ENCODE data around the gene IGFBPL1.

The IGFBPL1 gene

DNA sequence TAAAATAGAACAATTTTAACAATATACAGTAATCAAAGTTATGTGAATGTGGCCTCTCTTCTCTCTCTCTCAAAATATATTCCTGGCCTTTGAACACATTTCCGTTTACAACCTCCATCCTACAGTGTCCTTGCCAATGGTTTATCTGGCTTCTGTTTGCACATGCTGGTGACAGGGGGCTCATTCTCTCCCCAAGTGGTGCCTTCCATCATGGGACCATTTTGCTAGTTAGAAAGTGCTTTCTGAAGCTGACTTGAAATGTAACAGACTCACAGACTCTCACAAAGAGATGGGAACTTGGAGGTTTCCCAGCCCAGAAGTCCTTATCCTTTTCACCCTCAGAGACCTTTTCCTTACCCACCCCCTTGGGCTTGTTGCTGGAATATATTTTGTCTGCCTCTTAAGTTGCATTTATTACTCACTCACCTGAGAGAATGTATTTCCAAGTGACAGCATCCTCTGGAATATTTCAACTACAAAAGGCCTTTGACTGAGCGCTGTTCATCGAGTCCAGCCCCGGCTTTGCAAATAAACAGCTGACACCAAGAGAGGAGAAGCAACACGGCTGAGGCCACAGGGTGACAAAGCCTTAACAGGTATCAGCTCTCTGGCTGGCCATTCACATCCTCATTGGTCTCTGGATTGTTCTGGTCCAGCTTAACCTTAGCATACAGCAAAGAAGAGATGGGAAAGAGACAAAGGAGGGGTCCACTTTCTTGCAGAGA is 49.2 kb downstream of the IGFBPL1 start:
- H3K4me3 ChIP-seq (ENCODE audit: low read depth, low read length): no peak overlapping the region
- TF ChIP-seq, protein P1, sequence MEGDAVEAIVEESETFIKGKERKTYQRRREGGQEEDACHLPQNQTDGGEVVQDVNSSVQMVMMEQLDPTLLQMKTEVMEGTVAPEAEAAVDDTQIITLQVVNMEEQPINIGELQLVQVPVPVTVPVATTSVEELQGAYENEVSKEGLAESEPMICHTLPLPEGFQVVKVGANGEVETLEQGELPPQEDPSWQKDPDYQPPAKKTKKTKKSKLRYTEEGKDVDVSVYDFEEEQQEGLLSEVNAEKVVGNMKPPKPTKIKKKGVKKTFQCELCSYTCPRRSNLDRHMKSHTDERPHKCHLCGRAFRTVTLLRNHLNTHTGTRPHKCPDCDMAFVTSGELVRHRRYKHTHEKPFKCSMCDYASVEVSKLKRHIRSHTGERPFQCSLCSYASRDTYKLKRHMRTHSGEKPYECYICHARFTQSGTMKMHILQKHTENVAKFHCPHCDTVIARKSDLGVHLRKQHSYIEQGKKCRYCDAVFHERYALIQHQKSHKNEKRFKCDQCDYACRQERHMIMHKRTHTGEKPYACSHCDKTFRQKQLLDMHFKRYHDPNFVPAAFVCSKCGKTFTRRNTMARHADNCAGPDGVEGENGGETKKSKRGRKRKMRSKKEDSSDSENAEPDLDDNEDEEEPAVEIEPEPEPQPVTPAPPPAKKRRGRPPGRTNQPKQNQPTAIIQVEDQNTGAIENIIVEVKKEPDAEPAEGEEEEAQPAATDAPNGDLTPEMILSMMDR (IDR thresholded peaks at IDR 0.05; ENCODE audit: low read depth, low read length): no peak

DNA sequence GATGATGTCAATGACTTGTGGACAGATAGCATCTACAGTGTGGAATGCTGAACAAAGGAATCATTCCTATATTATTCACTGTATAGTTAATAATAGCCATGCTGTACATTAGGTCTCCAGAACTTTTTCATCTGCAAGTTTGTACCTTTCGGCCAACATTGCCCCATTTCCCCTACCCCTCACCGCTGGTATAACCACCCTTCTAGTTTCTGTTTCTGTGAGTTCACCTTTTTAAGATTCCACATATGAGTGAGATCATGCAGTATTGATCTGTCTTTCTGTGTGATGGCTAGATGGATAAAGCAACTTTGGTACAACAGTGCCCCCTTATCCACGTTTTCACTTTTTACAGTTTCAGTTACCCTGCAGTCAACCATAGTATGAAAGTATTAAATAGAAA is 50.6 kb downstream of the IGFBPL1 start:
- no peak overlapping the region for H3K4me3 ChIP-seq (ENCODE audit: low read depth, low read length)
- TF ChIP-seq, protein P1 (IDR thresholded peaks at IDR 0.05; ENCODE audit: low read depth, low read length): no peak

DNA sequence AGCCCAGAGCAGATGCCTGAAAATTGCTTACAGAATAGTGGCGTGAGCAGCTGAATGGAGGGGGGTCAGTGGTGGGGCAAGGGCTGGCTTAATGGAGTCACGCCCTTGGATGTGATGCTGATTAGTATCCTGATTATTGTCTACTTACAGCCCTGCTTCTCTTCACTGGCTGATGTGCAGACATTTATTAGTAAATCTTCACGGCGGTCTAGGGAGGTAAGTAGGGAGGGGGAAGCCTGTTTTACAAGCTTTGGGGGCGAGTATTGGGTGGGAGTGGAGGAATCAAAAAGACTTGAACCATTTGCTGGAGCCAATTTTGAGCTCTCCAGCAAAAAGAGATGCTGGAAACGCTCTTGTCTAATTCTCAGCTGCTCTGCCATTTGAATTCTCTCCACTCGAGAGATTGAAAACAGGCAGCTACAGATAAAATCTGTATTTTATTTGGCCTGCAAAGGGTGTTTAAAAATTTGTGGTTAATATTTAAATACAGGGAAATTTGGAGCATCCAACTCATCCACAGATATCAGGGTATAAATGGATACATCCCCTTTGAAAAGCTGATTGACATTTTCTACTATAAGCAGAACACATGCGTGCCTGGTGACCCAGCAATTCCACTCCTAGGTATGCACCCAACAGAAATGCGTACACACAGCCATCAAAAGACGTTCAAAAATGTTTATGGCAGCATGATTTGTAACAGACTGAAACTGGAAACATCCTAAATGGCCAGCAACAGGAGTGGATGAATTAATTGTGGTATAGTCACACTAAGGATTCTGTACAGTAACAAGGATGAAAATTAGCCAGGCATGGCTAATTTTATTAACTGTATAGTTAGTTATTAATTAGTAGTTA is 51.3 kb downstream of the IGFBPL1 start:
- TF ChIP-seq, protein P1 (IDR thresholded peaks at IDR 0.05; ENCODE audit: low read depth, low read length): no peak

DNA sequence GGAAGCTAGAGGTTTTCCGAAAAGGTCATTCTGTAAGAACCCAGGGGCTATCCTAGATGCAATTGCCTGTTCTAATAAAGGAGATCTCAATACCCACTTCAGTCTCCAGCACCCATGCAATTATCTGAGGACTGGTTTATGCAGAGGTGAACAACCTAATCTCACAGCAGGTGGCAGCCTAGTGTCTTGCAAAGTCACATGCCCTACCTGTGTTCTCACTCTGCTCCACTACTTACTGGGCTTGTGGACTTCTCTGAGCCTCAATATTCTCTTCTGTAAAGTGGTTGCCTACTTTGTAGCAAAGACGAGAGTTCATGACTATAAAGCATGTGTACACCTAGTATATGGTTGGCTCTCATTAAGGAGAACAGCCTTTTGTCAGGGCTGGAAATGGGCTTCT is 52.8 kb downstream of the IGFBPL1 start:
- no peak overlapping the region for H3K4me3 ChIP-seq (ENCODE audit: low read depth, low read length)
- TF ChIP-seq, protein P1 (IDR thresholded peaks at IDR 0.05; ENCODE audit: low read depth, low read length): no peak

More for the DNA sequence above, 51.3 kb downstream of the IGFBPL1 start:
- H3K4me3 ChIP-seq (ENCODE audit: low read depth, low read length): no peak overlapping the region

DNA sequence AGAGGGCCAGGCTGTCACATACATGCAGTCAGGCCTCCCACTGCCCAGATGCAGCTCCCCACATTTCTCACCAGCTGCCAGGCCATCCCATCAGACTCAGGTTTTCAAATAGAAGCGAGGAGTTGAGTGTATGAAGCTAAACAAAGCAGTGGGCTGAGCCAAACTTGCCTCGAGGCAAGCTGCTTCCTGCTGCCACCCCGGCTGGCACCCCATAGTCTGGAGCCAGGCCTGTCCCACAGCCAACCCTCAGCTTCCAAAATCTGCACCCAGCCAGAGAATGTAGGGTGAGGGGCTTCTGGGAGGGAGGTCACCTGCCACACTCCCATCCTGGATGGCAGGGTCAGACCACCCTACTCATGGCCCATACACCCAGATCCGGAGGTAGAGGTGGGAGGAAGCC is 54.1 kb downstream of the IGFBPL1 start:
- H3K4me3 ChIP-seq (ENCODE audit: low read depth, low read length): no peak overlapping the region
- TF ChIP-seq, protein P1 (IDR thresholded peaks at IDR 0.05; ENCODE audit: low read depth, low read length): no peak

DNA sequence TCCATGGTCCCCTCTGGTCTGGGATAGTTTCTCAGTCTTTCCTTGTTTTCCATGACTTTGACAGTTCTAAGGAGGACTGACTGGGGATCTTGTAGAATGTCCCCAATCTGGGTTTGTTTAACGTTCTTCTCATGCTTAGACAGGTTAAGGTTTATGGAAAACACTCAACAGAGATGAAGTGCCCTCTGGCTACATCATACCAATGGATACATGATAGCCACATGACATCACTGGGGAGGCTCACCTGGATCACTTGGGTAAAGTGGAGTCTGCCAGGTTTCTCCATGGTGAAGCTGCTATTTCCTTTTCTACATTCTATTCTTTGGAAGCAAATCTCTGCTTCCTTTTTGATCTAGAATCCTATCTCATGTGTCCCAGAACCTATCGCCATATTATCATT is 55.5 kb downstream of the IGFBPL1 start:
- TF ChIP-seq, protein P1 (IDR thresholded peaks at IDR 0.05; ENCODE audit: low read depth, low read length): no peak

DNA sequence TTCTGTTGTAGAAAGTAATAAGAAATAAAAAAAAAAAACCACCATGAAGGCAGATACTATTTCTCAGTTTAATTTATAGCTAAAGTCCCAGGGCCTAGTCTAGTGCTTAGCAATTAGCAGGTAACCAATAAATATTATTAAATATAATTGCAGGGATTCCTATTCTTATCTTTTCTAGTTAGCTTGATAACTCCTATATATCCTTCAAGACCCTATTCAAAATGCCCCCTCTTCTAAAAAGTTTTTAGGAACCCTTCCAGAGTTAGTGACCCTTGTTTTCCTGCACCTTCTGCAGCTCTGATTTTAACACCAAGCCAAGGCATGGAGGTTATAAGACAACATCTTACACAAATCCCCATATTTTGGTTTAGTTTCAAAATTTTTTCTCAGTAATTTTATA is 56.4 kb downstream of the IGFBPL1 start:
- H3K4me3 ChIP-seq (ENCODE audit: low read depth, low read length): no peak overlapping the region
- TF ChIP-seq, protein P1 (IDR thresholded peaks at IDR 0.05; ENCODE audit: low read depth, low read length): no peak

More for the DNA sequence above, 55.5 kb downstream of the IGFBPL1 start:
- no peak overlapping the region for H3K4me3 ChIP-seq (ENCODE audit: low read depth, low read length)

Data from WI38 (cell line).